Measurements from ENCODE around the gene GLS2.
A peak's percentile ranks its signal among the peaks of the same experiment; 100 is the strongest.
"Not testable (repeated sequence)": the region's sequence is repeated elsewhere in the genome, so short reads cannot be mapped to it uniquely, and the experiment has no call there.

GLS2 gene

DNA sequence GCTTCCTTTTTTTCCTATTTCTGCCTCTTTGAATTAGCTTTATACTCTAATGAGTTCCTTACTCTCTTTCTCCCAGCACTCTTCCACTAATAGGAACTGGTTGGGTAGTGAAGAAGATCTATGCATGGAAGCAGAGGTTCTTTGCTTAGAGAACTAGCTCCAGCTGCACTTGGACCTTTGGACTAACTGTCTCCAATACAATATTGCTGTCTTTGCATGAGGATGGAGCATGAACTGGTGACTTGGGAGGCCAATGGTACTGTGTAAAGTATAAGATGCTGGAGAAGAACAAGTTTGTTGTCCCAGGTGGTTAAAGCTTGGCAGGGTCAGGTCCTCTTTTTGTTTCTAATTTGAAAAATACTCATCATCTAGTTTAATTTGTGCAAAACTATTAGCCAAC, 2.4 kb upstream of the GLS2 start:
- no peak for DNase-seq

DNA sequence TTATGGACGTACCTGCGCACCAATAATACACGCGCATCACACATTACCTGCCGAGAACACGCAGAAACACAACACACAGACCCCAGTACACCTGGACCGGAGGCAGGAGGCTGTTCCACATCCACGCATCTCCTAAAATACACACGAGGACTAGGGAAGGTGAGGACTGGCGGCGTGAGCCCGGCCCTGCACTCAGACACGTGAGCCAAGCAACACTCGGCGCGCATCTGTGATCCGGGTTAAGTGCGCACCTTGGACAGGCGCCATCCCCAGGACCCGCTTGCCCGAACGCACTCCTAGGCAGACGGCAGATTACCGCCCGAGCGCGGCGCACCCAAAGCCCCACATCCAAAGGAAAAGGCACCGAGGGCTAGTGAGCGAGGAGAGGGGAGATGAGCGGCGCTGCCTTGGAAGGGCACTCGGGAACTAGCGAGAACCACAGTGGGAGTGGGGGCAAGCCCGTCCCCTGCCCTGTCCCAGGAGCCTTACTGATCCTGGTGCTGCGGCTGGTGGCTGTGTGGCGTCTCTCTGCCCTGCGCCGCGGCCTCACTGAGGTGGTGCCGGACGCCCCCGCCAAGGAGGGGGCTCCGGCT, 417 bp downstream of the GLS2 start:
- DNase-seq: no peak

- DNase-seq: no peak
Observed at GRCh38 chr12:56486694-56487093, 1.3 kb downstream of the GLS2 start.

- DNase-seq: no peak
Observed at GRCh38 chr12:56484566-56484965, 3.4 kb downstream of the GLS2 start.

DNA sequence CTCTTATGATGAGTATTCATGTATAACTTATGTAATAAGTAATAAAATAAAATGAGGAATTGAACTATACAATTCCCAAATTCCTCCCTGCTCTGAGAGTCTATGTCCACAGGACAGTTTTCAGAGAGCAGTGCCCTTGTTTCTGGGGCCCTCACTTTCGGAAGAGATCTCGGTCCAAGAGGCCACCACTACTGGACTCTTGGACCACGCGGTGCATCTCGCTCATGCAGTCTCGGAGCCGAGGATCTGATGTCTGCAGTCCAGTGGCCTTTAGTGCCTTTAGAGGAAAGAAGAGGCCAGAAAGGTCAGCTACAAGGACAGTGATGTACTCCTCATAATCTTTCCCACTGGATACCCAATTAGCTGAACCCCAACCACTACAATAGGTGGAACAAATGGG, 8.3 kb downstream of the GLS2 start:
- DNase-seq: no peak

DNA sequence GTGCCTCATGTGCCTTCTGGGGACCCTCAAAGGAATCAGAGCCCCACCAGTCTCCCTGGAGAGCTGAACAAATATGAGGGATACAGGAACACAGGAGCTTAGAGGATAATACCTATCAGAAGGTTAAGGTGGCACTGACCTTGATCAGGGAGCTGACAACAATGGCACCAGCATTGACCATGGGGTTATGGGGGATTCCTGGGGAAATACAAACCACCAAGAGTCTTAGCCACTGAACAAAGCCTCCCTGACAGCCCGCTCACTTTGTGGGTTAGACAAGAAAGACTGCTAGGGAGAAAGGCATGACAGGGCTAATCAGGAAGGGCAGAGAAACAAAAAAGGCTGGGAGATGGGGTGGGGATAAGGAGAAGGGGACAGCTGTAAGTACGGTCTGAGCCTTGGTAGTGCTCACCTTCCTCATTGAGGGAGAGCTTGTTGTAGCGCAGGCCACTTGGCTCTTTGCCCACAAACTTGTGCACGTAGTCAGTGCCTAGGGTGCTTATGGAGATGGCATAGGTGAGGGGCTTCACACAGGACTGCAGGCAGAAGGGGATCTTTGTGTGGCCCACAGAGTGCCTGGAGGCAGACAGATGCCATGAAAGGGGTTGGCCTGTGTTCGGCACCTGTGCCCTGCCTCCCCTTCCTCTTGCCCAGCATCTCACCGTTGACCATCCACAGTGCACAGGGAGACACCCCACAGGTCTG, 10.3 kb downstream of the GLS2 start:
- no peak for DNase-seq

DNA sequence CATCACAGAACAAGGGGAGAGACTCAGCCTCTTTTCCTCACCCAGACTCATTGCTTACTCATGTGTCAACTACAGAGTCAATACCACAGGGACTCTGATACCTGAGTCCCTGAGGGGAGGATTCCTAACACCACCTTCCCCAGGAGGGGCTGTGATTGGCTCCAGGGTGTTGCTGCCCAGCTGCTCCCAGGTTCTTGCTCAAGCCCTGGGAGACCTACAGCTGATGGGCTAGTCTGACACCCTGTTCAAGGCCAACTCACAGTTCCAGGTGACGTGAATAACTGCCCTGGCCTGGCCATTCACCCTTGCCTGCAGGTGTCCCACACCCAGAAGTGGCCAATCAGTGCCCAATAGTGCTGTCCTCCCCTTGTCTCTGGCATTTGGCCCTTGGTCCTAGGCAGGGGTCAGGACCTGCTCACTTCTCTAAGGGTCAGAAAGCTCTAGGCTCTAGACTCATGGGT, 11.0 kb downstream of the GLS2 start:
- no peak for DNase-seq

DNA sequence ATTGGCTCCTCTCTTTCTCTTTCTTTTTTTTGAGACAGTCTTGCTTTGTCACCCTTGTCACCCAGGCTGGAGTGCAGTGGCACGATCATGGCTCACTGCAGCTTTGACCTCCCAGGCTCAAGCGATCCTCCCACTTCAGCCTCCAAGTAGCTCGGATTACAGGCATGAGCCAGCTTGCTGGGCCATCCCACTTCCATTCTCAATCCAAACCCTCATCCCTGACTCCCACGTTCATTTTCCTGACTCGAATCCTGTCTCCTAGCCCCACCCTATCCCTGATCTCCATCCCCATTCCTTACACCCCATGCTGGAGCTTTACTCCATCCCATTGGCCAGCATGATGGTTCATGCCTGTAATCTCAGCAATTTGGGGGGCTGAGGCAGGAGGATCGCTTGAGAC, 11.8 kb downstream of the GLS2 start:
- DNase-seq: no peak

DNA sequence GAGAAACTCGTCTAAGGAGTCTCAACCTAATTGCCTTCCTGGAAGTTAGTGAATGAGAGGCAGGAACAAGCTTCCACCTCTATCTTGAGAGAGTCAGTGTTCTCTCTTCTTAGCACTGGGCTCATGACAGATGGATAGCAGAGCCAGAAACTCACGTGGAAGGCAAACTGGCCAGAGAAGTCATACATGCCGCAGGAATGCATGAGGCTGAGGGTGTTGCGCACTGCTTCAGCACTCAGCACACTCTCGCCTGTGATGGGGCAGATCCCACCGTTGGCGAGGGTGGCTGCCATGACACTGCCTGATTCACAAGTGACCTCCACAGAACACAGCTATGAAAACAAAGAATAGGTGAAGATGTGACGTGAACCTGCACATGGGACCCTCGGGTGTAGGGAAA, 13.6 kb downstream of the GLS2 start:
- DNase-seq: no peak

- no peak for DNase-seq
Observed at GRCh38 chr12:56469007-56469930, 18.7 kb downstream of the GLS2 start.

- peak; percentile 60 for DNase-seq
Observed at GRCh38 chr12:56468216-56469006, 19.6 kb downstream of the GLS2 start, which contains the start of gene SPRYD4. TSS of gene SPRYD4 (plus strand) at chr12:56468578. CDS start at chr12:56468592, 14 bp downstream.

- DNase-seq: no peak
Observed at GRCh38 chr12:56462565-56462964, 25.4 kb downstream of the GLS2 start.

- DNase-seq: no peak
Observed at GRCh38 chr12:56461235-56462159, 26.5 kb downstream of the GLS2 start.

- no peak for DNase-seq
Observed at GRCh38 chr12:56457817-56458216, 30.1 kb downstream of the GLS2 start.

GRCh38 chr12:56454557-56454956, 33.4 kb downstream of the GLS2 start, which contains the start of gene MIP:
TSS of gene MIP (minus strand) at chr12:56454657. CDS start at chr12:56454613, 44 bp downstream.
- no peak for DNase-seq

GRCh38 chr12:56451147-56451546, 36.8 kb downstream of the GLS2 start:
- DNase-seq: no peak

DNA sequence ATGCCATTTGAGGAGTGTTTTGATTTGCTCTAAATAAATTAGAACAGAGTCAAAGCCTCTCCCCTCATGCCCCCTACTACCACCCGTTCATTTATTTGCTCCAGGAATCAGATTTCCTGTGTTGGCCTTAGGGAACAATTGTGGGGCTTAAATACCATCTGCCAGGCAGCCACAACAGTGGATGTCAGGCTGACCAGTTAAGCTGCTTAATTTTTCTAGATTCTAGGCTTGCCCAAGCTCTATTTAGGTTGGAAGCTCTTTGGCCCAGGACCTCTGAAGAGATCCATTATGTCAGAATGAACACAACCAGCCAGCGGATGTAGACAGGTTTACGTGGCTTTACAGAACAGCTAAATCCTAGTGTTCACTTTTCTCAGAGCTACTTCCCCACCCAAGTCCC, 37.7 kb downstream of the GLS2 start:
- DNase-seq: no peak

GRCh38 chr12:56449622-56449984, 38.4 kb downstream of the GLS2 start:
- peak; percentile 43 for DNase-seq

DNA sequence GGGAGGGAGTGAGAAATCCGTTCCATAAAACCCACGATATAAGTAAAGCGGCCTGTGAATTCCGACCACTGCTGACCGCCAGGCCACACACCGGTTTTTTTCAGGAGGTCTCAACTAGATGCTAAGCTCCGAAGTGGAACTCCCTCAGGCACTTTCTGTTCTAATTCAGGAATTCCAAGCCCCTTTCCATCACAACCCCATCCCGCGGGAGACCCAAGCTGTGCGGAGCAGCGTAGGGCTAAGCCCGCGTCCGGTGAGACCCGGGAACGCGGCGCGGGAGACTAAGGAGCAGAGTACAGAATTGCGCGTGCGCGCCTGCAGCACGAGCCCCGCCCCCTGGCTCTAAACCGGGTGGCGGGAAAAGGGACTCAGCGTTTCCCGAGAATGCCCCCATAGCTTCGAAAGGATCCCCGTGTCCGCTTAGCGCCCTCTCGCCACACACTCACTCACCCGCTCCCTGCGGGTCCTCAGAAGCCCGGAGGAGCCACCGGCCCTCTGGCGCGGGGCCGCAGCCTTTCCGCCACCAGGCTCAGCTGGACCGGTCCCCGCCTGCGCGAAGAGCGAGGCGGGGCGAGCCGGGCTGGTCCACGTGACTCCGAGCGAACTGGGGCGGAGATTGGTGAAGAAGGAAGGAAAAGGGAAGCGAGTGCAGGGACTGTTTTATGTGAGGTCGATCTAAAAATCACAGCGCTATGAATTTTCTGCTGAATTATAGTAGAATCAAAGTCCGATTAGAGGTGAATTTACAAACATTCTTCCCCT, 38.9 kb downstream of the GLS2 start, which contains the start of gene TIMELESS:
Gene TIMELESS, minus strand, starts transcription at position 567 of the 762 bp plus-strand sequence. CDS start 15,256 bp downstream, outside the sequence.
- DNase-seq: peak; percentile 94

DNA sequence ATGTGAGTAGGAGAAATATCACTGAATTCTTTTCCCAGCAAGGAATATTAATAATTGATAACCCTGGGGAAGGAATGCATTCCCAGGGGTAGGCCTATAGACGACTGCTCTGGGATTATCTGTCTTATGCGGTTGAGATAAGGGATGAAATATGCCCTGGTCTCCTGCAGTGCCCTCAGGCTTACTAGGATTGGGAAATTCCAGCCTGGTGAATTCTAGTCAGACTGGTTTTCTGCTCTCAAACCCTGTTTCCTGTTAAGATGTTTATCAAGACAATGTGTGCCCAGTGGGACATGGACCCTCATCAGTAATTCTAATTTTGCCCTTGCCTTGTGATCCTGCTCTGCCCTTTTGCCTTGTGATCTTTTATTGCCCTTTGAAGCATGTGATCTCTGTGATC, 44.8 kb downstream of the GLS2 start:
- not testable (repeated sequence) for DNase-seq

Data from SHP77 treated with DMSO at 0.1 percent for 48 hours (cell line).